Esophagus squamous epithelium (tissue), 4 donors: ENCODE data around the gene AUTS2.

ENCODE experiments used
- POLR2A ChIP-seq, 4 donors: fragments of 450-650 bp; IDR thresholded peaks; one replicate each; pipeline ENCODE4 v1.6.1; 2017; ENCODE audit warnings: antibody characterized with exemption in 4 of 4, mild to moderate bottlenecking in 4 of 4, moderate library complexity in 3 of 4
- TF ChIP-seq, protein P1 (sequence below), 6 experiments: fragments of 450-650 bp in 4 of 6; fragments of 200-600 bp in 2 of 6; sonication (generic) in 2 of 6; IDR thresholded peaks; one replicate each; pipeline ENCODE4 v1.5.1; 2016 to 2019; ENCODE audit warnings: antibody characterized with exemption in 6 of 6, mild to moderate bottlenecking in 4 of 6, moderate library complexity in 4 of 6

DNA sequence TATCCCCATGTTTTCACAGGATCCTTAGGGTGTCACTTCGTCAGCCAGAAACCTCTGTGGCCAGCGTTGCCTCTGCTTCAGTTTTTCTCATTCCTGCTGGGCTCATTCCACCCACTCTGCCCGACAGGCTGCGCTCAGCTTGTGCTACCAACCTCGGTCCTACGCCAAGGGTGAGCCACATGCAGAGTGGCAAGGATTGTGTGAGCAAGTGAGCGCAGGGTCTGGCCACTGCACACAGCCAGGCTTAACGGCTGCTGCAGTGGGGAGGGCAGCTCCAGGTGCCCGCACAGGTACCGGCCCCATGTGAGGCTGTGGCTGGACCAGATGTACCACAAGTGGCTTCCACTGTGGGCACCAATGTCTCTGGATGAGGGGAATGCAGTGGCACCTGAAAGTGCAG is 329.2 kb downstream of the AUTS2 start:
- TF ChIP-seq POLR2A (IDR thresholded peaks at IDR 0.05): no peak
- TF ChIP-seq, protein P1, sequence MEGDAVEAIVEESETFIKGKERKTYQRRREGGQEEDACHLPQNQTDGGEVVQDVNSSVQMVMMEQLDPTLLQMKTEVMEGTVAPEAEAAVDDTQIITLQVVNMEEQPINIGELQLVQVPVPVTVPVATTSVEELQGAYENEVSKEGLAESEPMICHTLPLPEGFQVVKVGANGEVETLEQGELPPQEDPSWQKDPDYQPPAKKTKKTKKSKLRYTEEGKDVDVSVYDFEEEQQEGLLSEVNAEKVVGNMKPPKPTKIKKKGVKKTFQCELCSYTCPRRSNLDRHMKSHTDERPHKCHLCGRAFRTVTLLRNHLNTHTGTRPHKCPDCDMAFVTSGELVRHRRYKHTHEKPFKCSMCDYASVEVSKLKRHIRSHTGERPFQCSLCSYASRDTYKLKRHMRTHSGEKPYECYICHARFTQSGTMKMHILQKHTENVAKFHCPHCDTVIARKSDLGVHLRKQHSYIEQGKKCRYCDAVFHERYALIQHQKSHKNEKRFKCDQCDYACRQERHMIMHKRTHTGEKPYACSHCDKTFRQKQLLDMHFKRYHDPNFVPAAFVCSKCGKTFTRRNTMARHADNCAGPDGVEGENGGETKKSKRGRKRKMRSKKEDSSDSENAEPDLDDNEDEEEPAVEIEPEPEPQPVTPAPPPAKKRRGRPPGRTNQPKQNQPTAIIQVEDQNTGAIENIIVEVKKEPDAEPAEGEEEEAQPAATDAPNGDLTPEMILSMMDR (IDR thresholded peaks at IDR 0.05): no peak
